ENCODE data around the gene IL32.
A peak's percentile ranks its signal among the peaks of the same experiment; 100 is the strongest.

Gene IL32

GRCh38 chr16:3023669-3024478, 41.6 kb upstream of the IL32 start, which contains the start of the genes HCFC1R1 and THOC6 (continued):
- TF ChIP-seq ZNF518A (tag by site-specific recombination; conservative IDR thresholded peaks at IDR 0.05; ENCODE audit: low read depth), result no peak
- TF ChIP-seq KLF8 (tag by site-specific recombination; IDR thresholded peaks at IDR 0.05), result peak; percentile 90
- TF ChIP-seq ZNF366 (tag by site-specific recombination; conservative IDR thresholded peaks at IDR 0.05), result no peak
- TF ChIP-seq ZNF777 (tag by site-specific recombination; IDR thresholded peaks at IDR 0.05; ENCODE audit: borderline replicate concordance), result no peak
- no peak for TF ChIP-seq ZNF707 (tag by site-specific recombination; IDR thresholded peaks at IDR 0.05)
- no peak for TF ChIP-seq ZNF473 (tag by site-specific recombination; IDR thresholded peaks at IDR 0.05)
- TF ChIP-seq ZNF311 (tag by site-specific recombination; IDR thresholded peaks at IDR 0.05; ENCODE audit: borderline replicate concordance), result no peak

GRCh38 chr16:3025032-3026002, 40.1 kb upstream of the IL32 start:
- Histone ChIP-seq H3K4me3 (ENCODE audit: low read depth, low read length) (no peak overlapping the region), H3K4me1 (ENCODE audit: control insufficient read depth, insufficient read depth, low read length) (peaks cover 27% of the 10 kb centered on the region), H3K36me3 (ENCODE audit: control insufficient read depth in 2 of 2, insufficient read depth in 1 of 2, low read length in 2 of 2) (peaks cover 0 to 22% of the 10 kb centered on the region in 2 experiments; a peak in 1 of 3 replicates), H3K27ac (ENCODE audit: extremely low read depth, low read depth, low read length) (no peak overlapping the region), H3K9me3 (ENCODE audit: control insufficient read depth, insufficient read depth, low read depth, low read length) (no peaks in the 10 kb centered on the region)
- CTCF ChIA-PET, result interaction anchor here (0.7 to 1.2 kb wide), 4 partner anchors 8 to 108 kb away, joined by 3 to 5 read pairs (median 4); no protein-coding TSS in a partner anchor
- POLR2A ChIA-PET, result interaction anchor here (0.7 to 11.9 kb wide), 3 partner anchors 20 to 512 kb away, joined by 3 to 247 read pairs (median 6); no protein-coding TSS in a partner anchor
- TF ChIP-seq ZNF302 (tag by site-specific recombination; IDR thresholded peaks at IDR 0.05; ENCODE audit: low read depth) (no peak), ZNF366 (tag by site-specific recombination; conservative IDR thresholded peaks at IDR 0.05) (no peak), ATF2 (tag by site-specific recombination; IDR thresholded peaks at IDR 0.05; ENCODE audit: low read depth) (no peak), ZNF549 (tag by site-specific recombination; IDR thresholded peaks at IDR 0.05) (no peak), ZBTB49 (tag by site-specific recombination; IDR thresholded peaks at IDR 0.05; ENCODE audit: low read depth) (no peak), ZNF169 (tag by site-specific recombination; IDR thresholded peaks at IDR 0.05) (no peak), ZNF513 (tag by site-specific recombination; IDR thresholded peaks at IDR 0.05) (no peak), SCRT1 (tag by site-specific recombination; IDR thresholded peaks at IDR 0.05; ENCODE audit: borderline replicate concordance) (no peak), ZNF521 (tag by site-specific recombination; IDR thresholded peaks at IDR 0.05) (no peak), PRDM10 (tag by site-specific recombination; IDR thresholded peaks at IDR 0.05) (no peak)

All from HEK293 (cell line).